ENCODE data around the gene SMPD1.

DNA sequence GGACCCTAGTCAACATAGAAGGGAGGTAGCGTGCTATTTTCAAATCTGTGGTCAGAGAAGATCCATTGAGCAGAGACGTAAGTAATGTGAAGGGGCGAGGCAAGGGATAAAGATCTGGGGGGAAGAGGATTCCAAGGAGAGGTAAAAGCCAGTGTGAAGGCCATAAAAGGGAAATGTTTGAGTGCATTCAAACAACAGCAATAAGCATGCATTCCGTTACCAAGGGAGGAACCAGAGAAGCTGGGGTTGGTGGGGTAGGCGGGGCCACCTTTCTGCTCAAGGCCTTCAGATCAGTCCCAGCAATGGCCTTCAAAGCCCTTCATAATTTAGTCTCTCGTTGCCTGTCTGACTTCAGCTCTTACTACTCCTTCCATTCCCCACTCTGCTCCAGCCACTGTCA lies 18.4 kb upstream of the SMPD1 start:
- no peak for TF ChIP-seq CTCF (IDR thresholded peaks at IDR 0.05 in 4 of 5, conservative IDR thresholded peaks at IDR 0.05 in 1 of 5)
- no peak for TF ChIP-seq POLR2A (IDR thresholded peaks at IDR 0.05)
